GM23338 (cell line): ENCODE measurements around the gene NIPA2. TPM values are rescaled to one million over a fixed set of nuclear protein-coding genes. Genes with fewer than 3 reads are reported as not detected.

Experiments used
- ATAC-seq: fragments of 200-7000 bp; cut with Tn5 transposase; 3 replicates; pipeline ENCODE4 v1.9.1; 2020
- DNase-seq: peaks from one replicate; pipeline ENCODE4 v3.0.0-alpha.2; 2015; ENCODE audit warnings: low spot score
- H2AFZ ChIP-seq: fragments of 200-600 bp; sonication (generic); 2 replicates; pipeline ENCODE4 v1.8.0; 2016; ENCODE audit warnings: antibody characterized with exemption, mild to moderate bottlenecking, moderate library complexity
- H3F3A ChIP-seq: fragments of 200-600 bp; sonication (generic); replicated peaks from 2 replicates; pipeline ENCODE4 v1.8.0; 2017; ENCODE audit warnings: antibody characterized with exemption, mixed run types, low read depth
- H3K27ac ChIP-seq: fragments of 200-600 bp; sonication (generic); 2 replicates; pipeline ENCODE4 v1.6.1; 2016; ENCODE audit warnings: low read depth
- H3K27me3 ChIP-seq: fragments of 200-600 bp; sonication (generic); 2 replicates; pipeline ENCODE4 v1.8.0; 2016; ENCODE audit warnings: mild to moderate bottlenecking, mixed run types, moderate library complexity; ENCODE audit not compliant: insufficient read depth
- H3K36me3 ChIP-seq: fragments of 200-600 bp; sonication (generic); 2 replicates; pipeline ENCODE4 v1.8.0; 2016; ENCODE audit warnings: mild to moderate bottlenecking; ENCODE audit not compliant: insufficient read depth
- H3K4me1 ChIP-seq: fragments of 200-600 bp; sonication (generic); 2 replicates; pipeline ENCODE4 v1.8.0; 2016; ENCODE audit warnings: mild to moderate bottlenecking, moderate library complexity; ENCODE audit not compliant: insufficient read depth
- H3K4me2 ChIP-seq: fragments of 200-600 bp; sonication (generic); 2 replicates; pipeline ENCODE4 v1.7.1; 2017; ENCODE audit warnings: mixed run types
- H3K4me3 ChIP-seq: fragments of 200-600 bp; sonication (generic); 2 replicates; pipeline ENCODE4 v1.6.1; 2016; ENCODE audit warnings: mixed run types
- H3K79me2 ChIP-seq: fragments of 200-600 bp; sonication (generic); replicated peaks from 2 replicates; pipeline ENCODE4 v1.8.0; 2017; ENCODE audit warnings: mild to moderate bottlenecking; ENCODE audit not compliant: insufficient read depth
- H3K9me2 ChIP-seq: fragments of 200-600 bp; sonication (generic); 2 replicates; pipeline ENCODE4 v1.8.0; 2017; ENCODE audit not compliant: insufficient read depth
- H4K20me1 ChIP-seq: fragments of 200-600 bp; sonication (generic); replicated peaks from 2 replicates; pipeline ENCODE4 v1.8.0; 2017; ENCODE audit warnings: mild to moderate bottlenecking; ENCODE audit not compliant: insufficient read depth
- H3K27ac Mint-ChIP-seq: 2 replicates; pipeline ENCODE4 v1.8.0; 2020; ENCODE audit warnings: inconsistent platforms, mild to moderate bottlenecking, moderate library complexity, mixed read lengths
- H3K27me3 Mint-ChIP-seq: 3 replicates; pipeline ENCODE4 v1.8.0; 2022; ENCODE audit warnings: low read depth, mild to moderate bottlenecking, moderate library complexity, mixed read lengths, inconsistent platforms; ENCODE audit not compliant: insufficient read depth, poor library complexity
- H3K36me3 Mint-ChIP-seq: 3 replicates; pipeline ENCODE4 v1.8.0; 2021; ENCODE audit warnings: low read depth, mild to moderate bottlenecking, inconsistent platforms, moderate library complexity, mixed read lengths
- H3K4me1 Mint-ChIP-seq: 3 replicates; pipeline ENCODE4 v1.8.0; 2020; ENCODE audit warnings: mild to moderate bottlenecking, inconsistent platforms, mixed read lengths
- H3K4me3 Mint-ChIP-seq: 3 replicates; pipeline ENCODE4 v1.8.0; 2021; ENCODE audit warnings: moderate library complexity, mild to moderate bottlenecking, inconsistent platforms, mixed read lengths
- H3K9me3 Mint-ChIP-seq: 3 replicates; pipeline ENCODE4 v1.8.0; 2020; ENCODE audit warnings: moderate library complexity, mild to moderate bottlenecking, inconsistent platforms, mixed read lengths
- CREB1 ChIP-seq: fragments of 250-450 bp; sonication (Bioruptor Pico); IDR thresholded peaks from 2 replicates; pipeline ENCODE4 v1.5.0; 2020; ENCODE audit warnings: low read depth, mild to moderate bottlenecking, moderate library complexity
- EZH2 ChIP-seq: fragments of 200-600 bp; sonication (generic); IDR thresholded peaks from one replicate; pipeline ENCODE4 v1.8.0; 2017; ENCODE audit warnings: antibody characterized with exemption, mild to moderate bottlenecking, low read depth; ENCODE audit not compliant: unreplicated experiment
- EZH2phosphoT487 ChIP-seq: fragments of 200-600 bp; sonication (generic); IDR thresholded peaks from one replicate; pipeline ENCODE4 v1.8.1; 2018; ENCODE audit warnings: antibody characterized with exemption; ENCODE audit not compliant: unreplicated experiment
- JUNB ChIP-seq: IDR thresholded peaks from one replicate; pipeline ENCODE4 v1.6.1; 2016; ENCODE audit warnings: antibody characterized with exemption; ENCODE audit not compliant: unreplicated experiment
- NANOG ChIP-seq: IDR thresholded peaks from 2 replicates; pipeline ENCODE4 v1.6.1; 2016; ENCODE audit warnings: antibody characterized with exemption, borderline replicate concordance
- POLR2AphosphoS5 ChIP-seq: IDR thresholded peaks from 2 replicates; pipeline ENCODE4 v1.6.1; 2016; ENCODE audit warnings: antibody characterized with exemption, low read depth
- STAT1 ChIP-seq: IDR thresholded peaks from one replicate; pipeline ENCODE4 v1.6.1; 2016; ENCODE audit warnings: antibody characterized with exemption; ENCODE audit not compliant: unreplicated experiment
- ZNF114 ChIP-seq: fragments of 250-450 bp; sonication (Bioruptor Pico); IDR thresholded peaks from 2 replicates; pipeline ENCODE4 v1.5.0; 2020; ENCODE audit warnings: mild to moderate bottlenecking, moderate library complexity
- ZNF331 ChIP-seq: fragments of 250-450 bp; sonication (Bioruptor Pico); IDR thresholded peaks from 2 replicates; pipeline ENCODE4 v1.5.0; 2020; ENCODE audit warnings: low read depth, mild to moderate bottlenecking, moderate library complexity
- ZNF462 ChIP-seq: fragments of 250-450 bp; sonication (Bioruptor Pico); IDR thresholded peaks from 2 replicates; pipeline ENCODE4 v1.5.0; 2020; ENCODE audit warnings: mild to moderate bottlenecking, moderate library complexity
- polyA plus RNA-seq: library from polyadenylated mRNA; unstranded; fragments of >200 nt; fragmentation: Nextera tagmentation; extraction: Ambion mirVana; gene quantifications from 2 replicates; pipeline ENCODE4 v1.2.1, GENCODE V29; 2016
- total RNA-seq: library from RNA; depleted of rRNA; stranded (reverse); fragments of >200 nt; shearing (Covaris generic); gene quantifications from 2 replicates; pipeline ENCODE4 v1.2.3, GENCODE V29; 2014
- TF ChIP-seq, protein P1 (sequence below): IDR thresholded peaks from 2 replicates; pipeline ENCODE4 v1.6.1; 2016; ENCODE audit warnings: antibody characterized with exemption

Gene NIPA2
- total and polyA plus RNA-seq, 2 experiments from 2014 or later = 35.0 to 105 TPM

- H3K4me2 ChIP-seq = no peak overlapping the region
- no peaks in the 10 kb centered on the region for H3K9me2 ChIP-seq
- no peak overlapping the region for H3K4me3 ChIP-seq
- Mint-ChIP-seq H3K27me3 (peaks cover 2% of the 10 kb centered on the region), H3K9me3 (no peaks in the 10 kb centered on the region), H3K36me3 (peaks cover 46% of the 10 kb centered on the region), H3K4me3 (no peak overlapping the region), H3K27ac (no peak overlapping the region), H3K4me1 (peaks cover under 1% of the 10 kb centered on the region; the same call in 1 of the 3 replicates)
- H2AFZ ChIP-seq = no peak overlapping the region
- ATAC-seq (no peak), DNase-seq (no peak)
- no peak overlapping the region for H3K27ac ChIP-seq
- no peaks in the 10 kb centered on the region; the same call in 1 of the 2 replicates for H4K20me1 ChIP-seq
- TF ChIP-seq JUNB = no peak
- H3K36me3 ChIP-seq = 0 out of 2 replicates have a peak, but pooled peaks cover 5% of the 10 kb centered on the region
- H3K4me1 ChIP-seq = no peaks in the 10 kb centered on the region
- no peaks in the 10 kb centered on the region for H3K79me2 ChIP-seq
- H3K27me3 ChIP-seq = no peaks in the 10 kb centered on the region
- no peaks in the 10 kb centered on the region for H3F3A ChIP-seq
Observed at GRCh38 chr15:22913646-22914380, 75.3 kb downstream of the NIPA2 start.

- H3K4me1 ChIP-seq = no peaks in the 10 kb centered on the region
- H3K27ac ChIP-seq = no peak overlapping the region
- H3K79me2 ChIP-seq = no peaks in the 10 kb centered on the region
- 0 out of 2 replicates have a peak, but pooled peaks cover 5% of the 10 kb centered on the region for H3K36me3 ChIP-seq
- no peak overlapping the region for H2AFZ ChIP-seq
- no peak for ATAC-seq
- no peaks in the 10 kb centered on the region for H3K27me3 ChIP-seq
- no peaks in the 10 kb centered on the region for H3K9me2 ChIP-seq
- Mint-ChIP-seq H3K27me3 (peaks cover 3% of the 10 kb centered on the region), H3K4me1 (peaks cover 3% of the 10 kb centered on the region; the same call in 2 of the 3 replicates), H3K9me3 (no peaks in the 10 kb centered on the region), H3K27ac (no peak overlapping the region), H3K4me3 (no peak overlapping the region), H3K36me3 (peaks cover 34% of the 10 kb centered on the region)
- no peaks in the 10 kb centered on the region for H3F3A ChIP-seq
- DNase-seq = no peak
- no peak overlapping the region for H3K4me2 ChIP-seq
- no peaks in the 10 kb centered on the region; the same call in 1 of the 2 replicates for H4K20me1 ChIP-seq
- H3K4me3 ChIP-seq = no peak overlapping the region
- no peak for TF ChIP-seq ZNF462
- TF ChIP-seq POLR2AphosphoS5 = no peak
- TF ChIP-seq EZH2 = no peak
- no peak for TF ChIP-seq CREB1 (CRISPR knock-in tag)
- TF ChIP-seq, protein P1, sequence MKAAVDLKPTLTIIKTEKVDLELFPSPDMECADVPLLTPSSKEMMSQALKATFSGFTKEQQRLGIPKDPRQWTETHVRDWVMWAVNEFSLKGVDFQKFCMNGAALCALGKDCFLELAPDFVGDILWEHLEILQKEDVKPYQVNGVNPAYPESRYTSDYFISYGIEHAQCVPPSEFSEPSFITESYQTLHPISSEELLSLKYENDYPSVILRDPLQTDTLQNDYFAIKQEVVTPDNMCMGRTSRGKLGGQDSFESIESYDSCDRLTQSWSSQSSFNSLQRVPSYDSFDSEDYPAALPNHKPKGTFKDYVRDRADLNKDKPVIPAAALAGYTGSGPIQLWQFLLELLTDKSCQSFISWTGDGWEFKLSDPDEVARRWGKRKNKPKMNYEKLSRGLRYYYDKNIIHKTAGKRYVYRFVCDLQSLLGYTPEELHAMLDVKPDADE = no peak
- no peak for TF ChIP-seq STAT1
- no peak for TF ChIP-seq EZH2phosphoT487
- TF ChIP-seq ZNF114 (CRISPR knock-in tag) = no peak
- no peak for TF ChIP-seq ZNF331 (CRISPR knock-in tag)
- TF ChIP-seq JUNB = no peak
- TF ChIP-seq NANOG = no peak
Observed at GRCh38 chr15:22915866-22916515, 77.5 kb downstream of the NIPA2 start.
